GM11168 (cell line): ENCODE measurements around the gene CHD2.
"Not testable (repeated sequence)": the region's sequence is repeated elsewhere in the genome, so short reads cannot be mapped to it uniquely, and the experiment has no call there.

Source experiments
- in situ Hi-C: fragments of 300-500 bp; cut with MboI; formaldehyde crosslinking; loops from one replicate; pipeline ENCODE4 v1.12.0; 2022; ENCODE audit warnings: low sequenced_read_pairs; ENCODE audit not compliant: unreplicated experiment

CHD2 gene

DNA sequence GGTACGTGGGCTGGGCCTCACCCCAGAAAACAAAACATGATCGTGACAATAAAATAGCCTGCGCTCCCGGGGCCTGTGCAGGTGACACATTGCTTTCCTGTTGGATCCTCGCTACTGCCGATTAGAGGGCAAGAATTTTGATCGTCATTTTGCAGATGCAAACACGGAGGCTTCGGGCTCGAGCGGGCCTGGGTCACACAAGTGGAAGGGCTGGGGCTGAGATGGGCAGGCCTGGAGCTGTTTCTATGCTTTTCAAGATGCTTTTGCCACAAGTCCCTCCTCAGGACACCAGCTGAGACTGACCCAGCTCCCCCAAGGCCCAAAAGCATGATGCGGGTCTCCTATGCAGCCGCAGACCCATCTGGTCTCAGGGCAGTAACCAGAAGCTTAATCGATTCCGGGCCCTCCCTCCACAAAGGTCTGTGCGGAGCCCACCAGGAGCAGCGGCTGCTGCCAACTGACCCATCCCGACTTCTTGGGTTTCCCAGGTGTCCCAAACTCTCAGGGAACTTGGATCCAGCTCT is 158.8 kb downstream of the CHD2 start:
- in situ Hi-C loops, result no loop called here

- in situ Hi-C loops, result no loop called here
These were observed 159.3 kb downstream of the CHD2 start for GRCh38 chr15:93059442-93059841.

DNA sequence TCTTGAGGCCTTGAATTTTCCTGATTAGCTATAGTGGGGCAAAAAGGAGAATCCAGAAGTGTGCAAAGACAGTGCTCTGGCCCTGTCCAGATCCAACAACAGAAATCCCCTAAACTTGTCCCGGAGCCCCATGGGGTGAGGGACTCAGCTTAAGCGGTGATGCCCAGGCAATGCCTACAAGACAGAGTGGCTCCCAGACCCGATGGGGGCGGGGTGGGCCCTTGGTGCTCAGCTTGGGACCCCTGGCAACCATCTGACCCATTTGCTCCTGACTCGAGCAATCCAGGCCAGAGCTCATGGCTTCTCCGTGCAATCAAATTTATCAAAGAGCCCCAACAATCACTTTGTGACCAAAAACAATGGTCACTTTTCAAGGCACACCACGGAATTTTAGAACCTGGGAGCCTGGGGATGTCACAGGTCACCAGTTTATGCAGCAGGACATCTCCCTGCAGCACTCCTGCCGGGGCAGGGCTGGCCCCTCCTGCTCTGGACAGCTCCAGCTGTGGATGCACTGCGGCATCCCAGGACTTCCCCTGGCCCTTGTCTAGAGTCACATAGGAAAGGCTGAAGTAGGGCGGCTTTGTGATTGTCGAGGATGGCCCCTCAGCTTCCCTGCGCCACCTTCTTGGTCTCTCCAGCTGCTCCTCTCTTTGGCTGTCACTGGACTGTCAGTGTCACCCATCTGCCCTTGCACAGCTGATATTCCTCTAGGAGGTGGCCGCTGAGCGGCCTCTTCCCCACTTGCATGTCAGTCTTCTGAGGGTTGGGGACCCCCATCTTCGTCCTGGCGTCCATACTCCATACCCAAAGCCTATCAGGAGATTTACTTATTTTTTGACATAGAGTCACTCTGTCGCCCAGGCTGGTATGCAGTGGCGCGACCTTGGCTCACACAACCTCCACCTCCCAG is 160.5 kb downstream of the CHD2 start:
- in situ Hi-C loops, result no loop called here

DNA sequence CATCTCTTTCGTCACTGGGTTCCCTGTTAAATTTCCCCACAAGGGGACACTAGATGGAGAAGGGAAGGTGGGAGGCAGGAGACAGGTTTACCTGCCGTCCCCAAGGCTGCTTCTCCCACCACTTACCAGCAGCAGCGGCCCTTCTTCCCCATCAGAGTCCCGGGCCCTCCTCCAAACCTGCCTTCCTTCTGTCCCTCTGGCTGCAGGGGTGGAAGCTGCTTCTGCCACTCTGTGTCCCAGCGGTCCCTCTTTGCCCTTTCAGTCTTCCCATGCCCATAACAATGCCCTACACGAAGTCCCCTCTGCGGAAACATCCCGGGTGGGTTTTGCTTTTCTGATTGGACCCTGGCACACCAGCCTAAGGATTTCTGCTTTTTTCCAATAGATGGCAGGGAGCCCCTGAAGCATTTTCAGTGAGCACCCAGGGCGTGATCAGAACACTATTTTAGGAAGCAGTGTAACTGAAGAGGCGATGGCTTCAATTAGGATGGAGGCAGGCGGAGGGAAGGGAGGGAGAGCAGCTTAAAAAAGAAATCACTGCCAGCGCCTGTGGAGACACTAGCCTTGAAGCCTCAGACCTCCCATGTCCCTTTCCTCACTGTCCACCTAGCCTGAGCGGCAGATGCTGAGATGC is 162.6 kb downstream of the CHD2 start:
- in situ Hi-C loops, result not testable (repeated sequence)

- in situ Hi-C loops, result no loop called here
These were observed 163.1 kb downstream of the CHD2 start for GRCh38 chr15:93063262-93063671.

DNA sequence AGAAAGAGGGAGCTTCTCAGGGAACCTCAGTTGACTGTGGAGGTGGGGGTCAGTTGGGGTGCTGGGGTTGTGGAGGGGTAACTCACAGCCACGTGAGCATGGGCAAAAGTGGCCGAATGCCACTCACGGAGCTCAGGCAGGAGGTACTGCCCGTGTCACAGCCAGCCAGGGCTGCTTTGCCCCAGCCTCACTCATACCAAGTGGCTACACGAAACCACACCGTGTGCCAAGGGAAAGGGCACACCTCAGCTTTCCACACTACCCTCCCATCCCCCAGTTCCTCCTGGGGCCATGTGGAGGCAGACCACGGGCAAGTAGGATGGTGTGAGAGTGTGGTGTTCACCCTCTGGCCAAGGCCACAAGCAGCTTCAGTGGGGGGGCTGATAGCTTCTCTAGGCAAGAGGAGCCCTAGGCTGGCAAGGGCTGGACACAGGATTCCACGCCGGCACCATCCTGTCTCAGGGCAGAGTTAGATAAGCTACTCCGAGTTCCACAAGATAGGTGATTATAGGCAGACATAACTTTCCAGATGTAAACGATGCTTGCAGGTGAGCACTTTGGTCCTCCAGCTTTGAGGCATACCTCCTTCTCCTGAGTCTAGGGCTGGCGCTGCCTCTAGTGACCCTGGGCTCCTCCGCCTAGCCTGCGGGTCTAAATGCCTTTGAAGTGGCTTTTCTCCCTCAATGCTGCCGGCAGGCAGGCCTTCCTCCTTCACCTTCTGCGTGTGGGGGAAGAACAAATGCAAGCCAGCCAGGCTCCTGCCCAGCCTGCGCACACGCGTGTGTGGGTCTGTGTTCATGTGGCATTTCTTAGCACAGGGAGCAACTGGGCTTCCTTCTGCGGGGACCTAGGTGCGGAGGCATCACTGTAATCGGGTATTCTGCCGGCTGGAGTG is 163.9 kb downstream of the CHD2 start:
- in situ Hi-C loops, result no loop called here

DNA sequence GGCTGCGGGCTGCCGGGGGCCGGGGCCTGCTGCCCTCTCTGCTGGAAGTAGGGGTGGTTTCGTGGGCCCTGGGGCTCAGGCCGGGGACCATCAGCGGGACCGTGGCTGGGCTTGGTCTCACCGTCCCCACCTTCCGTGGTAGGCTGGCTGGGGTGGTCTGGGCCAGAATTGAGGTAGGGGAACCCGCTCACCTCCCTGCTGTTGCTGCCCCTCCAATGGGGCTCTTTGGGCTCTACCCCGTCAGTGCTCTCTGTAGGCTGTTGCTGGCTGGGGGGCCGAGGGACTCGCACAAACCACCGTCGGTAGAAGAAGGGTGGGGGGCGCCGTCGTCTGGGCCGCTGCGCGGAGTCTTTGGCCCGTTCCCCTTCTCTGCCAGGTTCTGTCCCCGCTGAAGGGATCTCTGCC is 165.5 kb downstream of the CHD2 start:
- in situ Hi-C loops, result no loop called here

GRCh38 chr15:93066224-93066681 is 166.1 kb downstream of the CHD2 start:
- in situ Hi-C loops, result no loop called here

DNA sequence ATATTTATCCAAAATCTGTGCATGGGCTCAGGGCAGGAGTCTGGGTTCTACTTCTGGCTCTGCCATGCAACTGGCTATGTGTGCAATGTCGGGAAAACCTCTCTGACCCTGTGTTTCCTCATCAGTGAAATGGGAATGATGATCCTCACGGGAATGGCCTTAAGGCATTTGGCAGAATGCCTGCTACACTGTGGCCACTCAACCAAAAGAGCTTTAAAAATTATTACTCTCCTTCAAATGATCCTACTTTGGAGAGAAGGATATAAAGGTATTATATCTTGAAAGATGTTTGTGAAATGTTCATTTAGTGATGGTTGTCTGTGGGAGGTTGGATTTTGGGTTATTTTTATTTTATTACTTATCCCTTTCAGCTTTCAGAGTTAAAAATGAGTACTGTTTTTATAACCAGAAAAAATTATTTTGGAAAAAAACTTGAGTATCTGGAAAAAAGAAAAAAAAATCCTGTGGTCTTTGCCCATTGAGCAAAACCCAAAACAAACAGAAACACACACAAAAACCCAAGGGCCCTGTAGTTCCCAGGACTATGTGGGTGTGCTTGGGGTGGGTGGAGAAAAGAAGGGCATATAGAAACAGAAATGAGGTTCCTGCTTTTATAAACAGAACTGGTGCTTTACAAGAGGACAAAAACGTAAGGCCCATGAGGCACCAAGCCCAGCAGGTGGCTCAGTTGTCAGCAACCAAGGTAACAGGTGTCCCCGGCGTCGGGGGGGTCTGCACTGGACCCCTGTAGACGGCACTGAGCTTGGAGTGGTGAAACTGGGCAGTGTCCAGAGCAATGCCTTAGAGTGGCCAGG is 166.9 kb downstream of the CHD2 start:
- in situ Hi-C loops, result no loop called here

DNA sequence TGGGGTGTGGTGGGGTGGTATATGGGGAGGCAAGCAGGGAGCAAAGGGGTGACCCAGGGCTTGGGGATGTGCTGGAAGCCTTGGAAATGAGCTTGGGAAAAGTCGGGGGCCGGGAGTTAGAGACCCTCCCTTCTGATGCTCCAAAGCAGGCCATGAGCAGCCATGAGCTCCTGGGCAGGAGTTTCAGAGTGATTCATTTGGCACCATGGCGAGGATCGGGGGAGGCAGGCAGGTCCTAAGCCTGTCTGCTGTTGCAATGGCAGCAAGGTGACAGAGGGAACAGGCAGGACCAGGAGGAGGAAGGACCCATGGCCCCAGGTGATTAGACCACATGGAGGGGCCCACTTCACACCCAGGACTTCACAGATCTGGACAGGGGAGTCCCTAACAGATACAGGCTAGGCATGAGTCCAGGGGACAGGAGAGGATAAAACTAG is 167.5 kb downstream of the CHD2 start:
- in situ Hi-C loops, result no loop called here

DNA sequence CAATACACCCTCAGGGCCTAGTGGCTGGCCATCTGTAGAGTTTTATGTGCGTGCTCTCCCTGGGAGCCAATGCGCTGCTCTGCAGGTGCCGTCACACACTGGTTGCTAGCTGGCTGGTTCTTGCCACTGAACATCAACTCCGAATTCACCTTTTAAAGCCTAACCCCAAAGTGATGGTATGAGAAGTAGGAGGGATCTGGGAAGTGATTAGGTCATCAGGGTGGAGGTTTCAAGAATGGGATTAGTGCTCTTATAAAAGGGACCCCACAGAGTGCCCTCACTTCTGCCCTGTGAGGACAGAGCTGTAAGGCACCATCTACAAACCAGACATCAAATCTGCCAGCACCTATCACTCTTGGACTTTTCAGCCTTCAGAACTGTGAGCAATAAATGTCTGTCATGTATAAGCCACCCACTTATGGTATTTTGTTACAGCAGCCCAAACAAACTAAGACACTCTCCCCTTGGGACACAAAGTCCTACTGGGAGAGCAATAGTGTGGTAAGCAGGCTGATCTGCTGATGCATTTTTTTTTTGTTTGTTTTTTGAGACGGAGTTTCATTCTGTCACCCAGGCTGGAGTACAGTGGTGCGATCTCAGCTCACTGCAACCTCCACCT is 168.6 kb downstream of the CHD2 start:
- in situ Hi-C loops, result no loop called here

DNA sequence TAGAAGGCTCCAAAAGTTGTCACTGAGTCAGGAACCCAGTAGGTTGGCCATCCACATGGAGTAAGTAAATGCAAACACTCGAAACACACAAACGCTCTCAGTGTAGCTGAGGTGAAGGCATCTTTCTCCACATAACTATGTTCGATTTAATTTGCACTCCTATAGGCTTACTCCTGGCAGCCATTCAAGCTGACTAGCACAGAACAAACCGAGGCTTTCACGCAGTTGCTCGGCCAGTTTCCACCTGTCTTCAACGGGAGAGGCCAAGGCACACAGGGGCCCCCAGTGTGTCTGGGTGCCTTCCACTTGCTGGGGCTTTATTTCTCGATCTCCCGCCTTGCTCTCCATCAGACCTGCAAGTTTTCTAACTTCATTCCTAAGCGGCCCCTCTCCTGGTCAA is 170.0 kb downstream of the CHD2 start:
- in situ Hi-C loops, result no loop called here

DNA sequence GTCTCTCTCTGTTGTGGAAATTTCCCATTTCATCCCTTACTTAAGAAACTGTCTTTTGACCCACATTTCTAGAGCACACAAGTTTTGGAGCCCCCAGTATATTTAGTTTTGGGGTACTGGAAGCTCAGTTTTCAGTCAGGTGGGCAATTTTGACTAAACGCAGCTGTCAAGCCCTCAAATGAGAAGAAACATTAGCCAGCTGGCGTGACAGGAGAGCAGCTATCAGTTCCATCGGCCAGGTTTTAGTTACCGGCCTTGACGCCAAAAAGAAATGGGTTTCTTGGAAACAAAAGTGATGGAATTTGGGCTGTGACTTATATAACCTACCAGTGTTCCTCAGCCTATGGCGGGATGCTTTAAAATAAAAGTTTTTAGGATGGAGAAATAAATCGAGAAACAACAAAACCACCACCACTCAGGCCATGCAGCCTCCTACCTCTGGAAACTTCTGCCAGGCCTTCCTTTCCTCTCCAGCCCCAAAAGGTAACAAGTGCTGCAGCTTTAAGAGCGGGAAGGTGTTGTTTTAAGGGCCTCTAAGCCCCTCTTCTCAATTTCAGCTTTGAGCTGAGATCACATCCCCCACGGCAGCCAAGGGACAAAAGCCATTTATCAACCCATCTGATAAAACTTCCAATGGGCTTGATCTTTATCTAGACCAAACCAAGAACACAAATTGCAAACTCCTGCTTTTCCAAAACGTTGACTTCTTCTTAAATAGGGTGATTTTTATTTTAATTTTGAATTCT is 170.6 kb downstream of the CHD2 start:
- in situ Hi-C loops, result no loop called here

GRCh38 chr15:93071469-93071936 is 171.4 kb downstream of the CHD2 start:
- in situ Hi-C loops, result no loop called here

GRCh38 chr15:93072011-93072410 is 171.9 kb downstream of the CHD2 start:
- in situ Hi-C loops, result no loop called here

- in situ Hi-C loops, result no loop called here
These were observed 172.6 kb downstream of the CHD2 start for GRCh38 chr15:93072411-93073394.

- in situ Hi-C loops, result no loop called here
These were observed 173.4 kb downstream of the CHD2 start for GRCh38 chr15:93073465-93073952.
